8988T (cell line): ENCODE data around the gene DISP3.

ENCODE experiments used
- DNase-seq: peaks from one replicate; pipeline ENCODE4 v3.0.0; 2011

Gene DISP3

DNA sequence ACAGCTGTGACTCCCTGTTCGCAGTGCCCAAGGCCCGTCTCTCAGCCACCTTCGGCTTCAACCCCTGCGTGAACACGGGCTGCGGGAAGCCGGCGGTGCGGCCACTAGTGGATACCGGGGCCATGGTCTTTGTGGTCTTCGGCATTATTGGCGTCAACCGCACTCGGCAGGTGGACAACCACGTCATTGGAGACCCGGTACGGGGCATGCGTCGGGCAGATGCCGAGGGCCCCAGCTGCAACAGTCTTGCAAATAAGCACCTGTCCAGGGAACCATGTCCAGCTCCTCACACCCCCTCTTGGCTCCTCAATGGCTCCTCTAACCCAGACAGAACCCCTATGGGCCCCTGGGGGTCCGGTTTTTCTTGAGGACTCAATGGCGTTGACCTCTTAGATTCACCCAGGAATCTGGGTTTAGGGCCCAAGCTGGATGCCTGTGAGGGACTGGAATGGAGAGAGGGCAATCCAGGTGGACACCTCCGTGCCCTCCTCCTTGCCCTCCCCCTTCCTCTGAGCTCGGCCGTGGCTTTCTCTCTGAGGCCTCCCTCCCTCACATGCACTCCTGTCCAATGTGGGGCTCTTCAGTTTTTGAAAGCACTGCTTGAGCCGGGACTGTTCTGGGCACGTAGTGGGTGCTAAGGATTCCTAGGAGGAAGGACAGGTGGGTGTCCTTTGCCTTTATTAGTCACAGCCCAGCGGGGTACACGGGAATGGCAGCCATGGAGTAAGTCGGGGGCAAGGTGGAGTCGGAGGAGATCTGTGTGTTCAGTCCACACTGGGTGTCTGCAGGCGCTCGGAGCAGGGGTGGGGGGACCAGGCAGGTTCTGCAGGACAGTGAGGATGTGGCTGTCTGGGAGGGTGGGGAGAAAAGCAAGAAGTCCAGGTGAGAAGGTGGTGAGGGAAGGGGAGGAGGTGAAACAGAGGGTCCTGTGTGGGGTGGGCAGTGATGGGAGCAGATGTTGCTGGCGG lies 51.1 kb downstream of the DISP3 start:
- no peak for DNase-seq

- DNase-seq = no peak
Observed at GRCh38 chr1:11530731-11531311, 51.9 kb downstream of the DISP3 start.

DNA sequence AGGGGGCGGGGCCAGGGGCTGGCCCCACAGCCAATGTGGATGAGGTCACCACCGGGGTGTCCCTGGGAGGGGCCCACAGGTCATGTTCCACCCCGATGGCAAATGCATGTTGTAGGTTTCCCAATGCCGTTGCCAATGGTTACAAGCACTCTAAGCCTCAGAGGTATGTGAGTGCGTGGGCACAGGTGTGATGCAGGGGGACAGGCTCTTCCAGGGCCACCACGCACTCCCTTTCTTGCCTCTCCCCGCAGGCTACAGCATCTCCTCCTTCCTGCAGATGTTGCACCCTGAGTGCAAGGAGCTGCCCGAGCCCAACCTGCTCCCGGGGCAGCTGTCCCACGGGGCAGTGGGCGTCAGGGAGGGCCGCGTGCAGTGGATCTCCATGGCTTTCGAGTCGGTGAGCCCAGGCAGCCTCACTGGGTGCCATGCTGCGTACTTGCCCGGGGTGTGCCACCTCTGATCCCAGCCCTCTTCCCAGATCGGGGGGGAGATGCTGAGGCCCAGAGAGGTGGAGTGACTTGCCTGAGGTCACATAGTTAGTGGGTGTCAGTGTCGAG lies 52.4 kb downstream of the DISP3 start:
- no peak for DNase-seq

- no peak for DNase-seq
Observed at GRCh38 chr1:11531943-11532342, 53.0 kb downstream of the DISP3 start.

DNA sequence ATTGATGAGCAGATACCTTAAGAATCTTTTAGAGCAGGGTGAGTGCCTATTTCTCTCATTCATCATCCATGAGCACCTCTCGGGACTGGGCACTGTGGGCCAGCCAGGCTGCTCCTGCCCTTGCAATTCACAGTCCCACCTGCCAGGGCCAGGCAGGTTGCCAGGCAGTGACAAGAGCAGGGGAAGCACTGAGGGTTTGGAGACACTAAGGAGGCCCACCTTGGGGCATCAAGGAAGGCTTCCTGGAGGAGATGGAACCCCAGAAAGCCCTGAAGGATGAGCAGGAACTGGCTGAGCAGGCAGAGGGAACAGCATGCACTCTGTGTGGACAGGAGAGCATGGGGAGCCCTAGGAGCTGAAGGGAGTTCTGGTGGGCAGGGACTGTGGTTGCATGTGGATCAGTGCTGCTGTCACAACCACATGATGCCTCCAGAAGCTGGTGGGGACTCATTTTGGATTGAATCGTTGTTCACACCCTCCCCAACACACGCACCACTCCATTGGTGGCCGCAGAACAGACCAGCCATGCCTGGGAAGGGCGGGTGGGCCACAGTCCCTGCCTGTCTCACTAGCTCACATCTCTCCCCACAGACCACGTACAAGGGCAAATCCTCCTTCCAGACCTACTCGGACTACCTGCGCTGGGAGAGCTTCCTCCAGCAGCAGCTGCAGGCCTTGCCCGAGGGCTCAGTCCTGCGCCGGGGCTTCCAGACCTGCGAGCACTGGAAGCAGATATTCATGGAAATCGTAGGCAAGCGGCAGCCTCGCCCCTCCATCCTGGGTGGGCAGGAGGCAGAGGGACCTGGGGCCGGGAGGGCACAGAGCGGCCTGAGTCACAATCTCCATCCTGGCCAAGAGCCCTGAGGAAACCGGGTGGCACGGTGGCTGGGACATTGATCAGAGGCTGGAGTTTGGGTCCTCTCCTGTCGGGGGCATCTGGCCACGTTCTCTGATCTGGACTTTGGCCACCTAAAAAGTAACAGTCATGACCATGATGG lies 55.1 kb downstream of the DISP3 start:
- no peak for DNase-seq

GRCh38 chr1:11534846-11535245 lies 55.9 kb downstream of the DISP3 start:
- DNase-seq = no peak

- no peak for DNase-seq
Observed at GRCh38 chr1:11535316-11535715, 56.4 kb downstream of the DISP3 start.

- no peak for DNase-seq
Observed at GRCh38 chr1:11535761-11536572, 57.0 kb downstream of the DISP3 start.

DNA sequence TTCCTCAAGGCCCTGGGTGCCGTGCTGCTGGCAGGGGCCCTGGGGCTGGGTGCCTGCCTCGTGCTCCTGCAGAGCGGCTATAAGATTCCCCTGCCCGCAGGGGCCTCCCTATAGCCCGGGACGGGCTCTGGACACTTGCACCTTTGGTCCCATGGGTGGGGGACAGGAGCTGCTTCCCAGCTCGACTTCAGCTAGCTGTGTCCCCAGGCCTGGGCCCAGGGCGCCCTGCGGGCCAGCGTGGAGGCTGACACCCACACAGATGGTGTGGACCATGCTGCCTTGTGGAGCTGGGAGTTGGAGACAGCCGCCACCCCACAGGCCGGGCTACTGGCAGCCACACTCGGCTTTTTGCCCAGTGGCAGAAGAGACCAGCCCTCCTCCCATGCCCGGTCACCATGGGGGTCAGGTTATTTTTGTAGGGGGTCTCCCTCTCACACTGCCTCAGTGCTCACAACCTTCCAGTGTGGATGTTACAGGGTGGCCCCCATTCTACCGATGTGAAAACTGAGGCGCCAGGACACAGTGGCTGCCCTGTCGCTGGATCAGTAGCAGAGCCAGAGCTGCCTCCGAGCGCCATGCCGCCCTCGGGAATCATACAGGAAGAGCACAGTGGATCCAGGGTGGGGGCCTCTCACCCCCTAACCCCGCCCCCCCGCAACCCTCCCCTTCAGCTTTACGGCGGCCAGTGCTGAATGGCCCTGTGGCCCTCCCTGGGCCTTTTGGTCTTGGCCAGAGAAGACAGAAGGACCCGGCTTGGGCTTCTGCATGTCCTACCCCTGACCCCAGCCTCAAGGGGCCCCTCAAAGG lies 57.8 kb downstream of the DISP3 start:
- DNase-seq = no peak

GRCh38 chr1:11537380-11537764 lies 58.4 kb downstream of the DISP3 start:
- no peak for DNase-seq

- no peak for DNase-seq
Observed at GRCh38 chr1:11537854-11538591, 59.1 kb downstream of the DISP3 start.

GRCh38 chr1:11538886-11539285 lies 59.9 kb downstream of the DISP3 start:
- no peak for DNase-seq

DNA sequence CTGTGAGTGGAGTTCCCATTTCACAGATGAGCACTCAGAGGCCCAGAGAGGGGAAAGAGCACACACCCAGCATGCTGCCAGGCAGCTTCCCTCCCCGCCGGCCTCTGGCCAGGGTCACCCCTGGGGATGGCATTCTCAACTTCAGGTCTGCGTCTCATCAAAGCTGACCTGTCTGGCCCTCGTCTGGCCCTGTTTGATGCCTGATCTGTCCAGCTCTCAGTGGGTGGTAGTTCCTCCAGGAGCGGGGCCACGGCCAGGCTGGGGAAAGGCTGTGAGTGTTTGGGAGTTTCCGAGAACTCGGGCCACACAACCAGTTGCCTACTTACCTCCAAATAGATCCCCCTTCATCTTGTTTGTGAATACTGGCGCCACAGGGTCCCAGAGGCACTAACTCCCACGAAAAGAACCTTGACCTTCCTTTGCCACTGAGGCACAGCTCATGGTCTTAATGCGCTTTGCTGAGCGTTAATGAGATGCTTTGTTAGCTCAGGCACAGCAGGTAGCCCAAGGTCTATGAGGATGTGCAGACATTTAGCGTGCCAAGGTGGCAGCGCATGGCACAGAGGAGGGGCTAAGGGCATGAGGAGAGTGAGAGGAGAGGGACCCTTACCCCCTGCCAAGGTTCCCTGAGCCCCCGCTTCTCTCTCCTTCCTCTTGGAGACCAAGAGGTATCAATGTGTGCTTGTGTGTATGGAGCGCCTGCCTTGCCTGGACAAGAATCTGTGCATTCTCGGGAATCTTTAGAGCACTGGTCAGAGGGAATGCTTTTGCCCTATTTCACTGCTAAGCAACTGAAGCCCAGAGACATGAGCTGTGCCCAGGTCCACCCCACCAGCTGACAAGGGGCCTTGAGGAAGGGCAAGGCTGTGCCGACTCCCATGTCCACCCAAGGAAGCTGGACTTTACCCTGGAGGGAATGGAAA lies 61.2 kb downstream of the DISP3 start:
- DNase-seq = no peak

DNA sequence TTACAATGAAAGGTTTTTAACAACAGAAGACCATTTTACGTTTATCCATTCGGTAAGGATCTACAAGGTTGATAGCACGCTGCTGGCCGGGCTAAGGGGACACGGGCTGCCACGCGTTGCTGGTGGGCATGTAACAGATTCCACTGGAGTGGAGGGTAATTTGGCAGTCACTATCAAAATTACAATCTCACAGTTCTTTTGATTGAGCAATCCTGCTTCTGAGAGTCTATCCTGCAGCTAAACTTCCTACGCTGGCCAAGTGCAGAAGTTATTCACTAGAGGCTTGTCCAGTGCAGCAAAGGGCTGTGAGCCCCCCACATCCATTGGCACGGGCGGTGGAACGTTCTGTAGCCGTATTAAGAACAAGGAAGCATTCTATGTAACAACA lies 61.8 kb downstream of the DISP3 start:
- no peak for DNase-seq

DNA sequence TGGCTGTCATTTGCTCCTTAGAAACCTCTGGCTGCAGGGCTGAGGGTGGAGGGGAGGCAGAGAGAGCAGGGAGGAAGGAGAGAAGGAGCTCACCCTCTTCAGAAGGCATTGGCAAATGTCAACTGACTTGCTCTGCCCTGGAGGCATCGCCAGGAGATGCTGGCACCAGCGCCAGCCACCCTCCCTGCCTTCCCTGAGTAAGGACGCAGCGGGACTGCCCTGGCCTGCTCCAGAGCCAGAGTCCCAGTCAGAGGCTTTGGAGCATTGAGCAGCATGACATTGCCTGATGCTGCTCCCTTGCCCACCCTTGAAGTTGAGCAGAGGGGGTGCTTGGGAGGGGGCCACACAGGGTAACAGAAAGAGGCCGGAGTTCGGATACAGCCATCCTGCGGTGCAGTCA lies 62.3 kb downstream of the DISP3 start:
- no peak for DNase-seq

GRCh38 chr1:11541956-11542355 lies 63.0 kb downstream of the DISP3 start:
- DNase-seq = no peak

- no peak for DNase-seq
Observed at GRCh38 chr1:11543392-11543791, 64.4 kb downstream of the DISP3 start.

- no peak for DNase-seq
Observed at GRCh38 chr1:11543796-11544195, 64.8 kb downstream of the DISP3 start.

DNA sequence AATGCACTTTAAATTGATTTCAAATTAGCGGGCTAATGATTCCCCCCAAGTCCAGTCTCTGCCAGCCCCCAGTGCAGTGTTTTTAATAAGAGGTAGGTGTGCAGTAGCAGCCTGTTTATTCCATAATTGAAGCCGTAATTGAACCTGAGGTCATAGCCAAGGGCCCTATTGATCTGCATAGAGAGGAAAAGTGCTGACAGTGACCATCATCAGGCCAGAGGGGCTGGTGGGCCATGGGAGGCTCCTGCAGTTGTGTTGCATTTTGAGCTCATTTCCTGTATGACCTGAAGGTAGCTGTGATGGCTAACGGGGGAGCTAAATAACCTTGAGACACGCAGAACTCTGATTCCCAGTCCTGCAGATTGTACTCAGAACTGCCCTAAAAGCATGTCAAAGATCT lies 67.5 kb downstream of the DISP3 start:
- DNase-seq = no peak
